Uterus (tissue), 4 donors: Measurements from ENCODE around the gene C16orf95. TPM values are rescaled to one million over a fixed set of nuclear protein-coding genes. Genes with fewer than 3 reads are reported as not detected.

Experiments used
- DNase-seq, 2 donors: peaks; one replicate each; pipeline ENCODE4 v3.0.0-alpha.2; 2019 to 2020
- H3K27ac ChIP-seq, 2 donors: fragments of 200-600 bp; sonication (generic); 1 replicate in 1 of 2; 2 replicates in 1 of 2; pipeline ENCODE4 v1.5.1; 2016 to 2018
- H3K27me3 ChIP-seq, 2 donors: fragments of 200-600 bp; sonication (generic); one replicate each; pipeline ENCODE4 v1.5.1; 2018 to 2019; ENCODE audit warnings: control low read depth in 1 of 2
- H3K36me3 ChIP-seq, 2 donors: fragments of 200-600 bp; sonication (generic); one replicate each; pipeline ENCODE4 v1.5.1; 2019; ENCODE audit warnings: control low read depth in 1 of 2
- H3K4me1 ChIP-seq, 2 donors: fragments of 200-600 bp; sonication (generic); one replicate each; pipeline ENCODE4 v1.5.1; 2018 to 2019; ENCODE audit warnings: control low read depth in 1 of 2
- H3K4me3 ChIP-seq, 2 donors: fragments of 200-600 bp; sonication (generic); 1 replicate in 1 of 2; 2 replicates in 1 of 2; pipeline ENCODE4 v1.5.1; 2018 to 2019; ENCODE audit warnings: mild to moderate bottlenecking in 1 of 2
- H3K9me3 ChIP-seq, 2 donors: fragments of 200-600 bp; sonication (generic); one replicate each; pipeline ENCODE4 v1.5.1; 2019; ENCODE audit warnings: control low read depth in 1 of 2
- CTCF ChIP-seq, 4 experiments: fragments of 200-600 bp in 2 of 4; fragments of 450-650 bp in 2 of 4; sonication (generic) in 2 of 4; IDR thresholded peaks; one replicate each; pipeline ENCODE4 v1.5.1; 2016 to 2019; ENCODE audit warnings: antibody characterized with exemption in 4 of 4, mild to moderate bottlenecking in 2 of 4, moderate library complexity in 1 of 4
- POLR2A ChIP-seq, 2 donors: fragments of 450-650 bp; IDR thresholded peaks; one replicate each; pipeline ENCODE4 v1.6.1; 2016; ENCODE audit warnings: antibody characterized with exemption in 2 of 2, mild to moderate bottlenecking in 1 of 2, moderate library complexity in 1 of 2
- intact Hi-C: fragments of 100-400 bp; cut with DNase I; formaldehyde crosslinking; loops from one replicate; pipeline ENCODE4 v1.15.1; 2023; ENCODE audit warnings: low total_unique reads
- total RNA-seq, 4 donors: library from RNA; depleted of rRNA in 3 of 4; stranded (reverse); fragments of >200 nt in 3 of 4; gene quantifications; one replicate each; pipeline versions ENCODE4 v1.1.0 to v1.2.4, GENCODE V29; 2014 to 2023
- donor health status: DM: yes; HTN: yes; CAD: no.

C16orf95 gene
- total RNA-seq, 4 donors from 2014 or later = 3.2 to 4.2 TPM; not detected in 2

DNA sequence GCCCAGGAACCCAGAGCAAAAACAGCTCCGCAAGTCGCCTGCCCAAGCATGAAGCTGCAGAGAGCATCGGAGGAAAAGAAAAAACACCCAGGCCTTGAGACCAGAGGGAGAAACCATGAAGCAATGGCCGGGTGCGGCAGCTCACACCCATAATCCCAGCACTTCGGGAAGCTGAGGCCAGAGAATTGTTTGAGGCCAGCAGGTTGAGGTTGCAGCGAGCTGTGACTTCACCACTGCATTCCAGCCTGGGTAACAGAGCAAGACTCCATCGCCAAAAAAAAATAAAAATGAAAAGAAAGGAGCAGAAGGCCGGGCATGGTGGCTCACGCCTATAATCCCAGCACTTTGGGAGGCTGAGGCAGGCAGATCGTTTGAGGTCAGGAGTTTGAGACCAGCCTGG lies 40.3 kb downstream of the C16orf95 start:
- intact Hi-C loops = no loop called here
- H3K36me3 ChIP-seq = no peaks in the 10 kb centered on the region
- no peaks in the 10 kb centered on the region for H3K4me1 ChIP-seq
- H3K9me3 ChIP-seq = no peaks in the 10 kb centered on the region
- TF ChIP-seq POLR2A (IDR thresholded peaks at IDR 0.05) = no peak
- TF ChIP-seq CTCF (IDR thresholded peaks at IDR 0.05) = no peak
- no peak overlapping the region for H3K4me3 ChIP-seq
- H3K27me3 ChIP-seq = no peaks in the 10 kb centered on the region
- no peak for DNase-seq
- H3K27ac ChIP-seq = no peak overlapping the region

- H3K27me3 ChIP-seq = no peaks in the 10 kb centered on the region
- DNase-seq = no peak
- H3K4me3 ChIP-seq = no peak overlapping the region
- no peak for TF ChIP-seq POLR2A (IDR thresholded peaks at IDR 0.05)
- no peak for TF ChIP-seq CTCF (IDR thresholded peaks at IDR 0.05)
- H3K27ac ChIP-seq = no peak overlapping the region
- intact Hi-C loops = no loop called here
- H3K9me3 ChIP-seq = no peaks in the 10 kb centered on the region
- H3K4me1 ChIP-seq = no peaks in the 10 kb centered on the region
- no peaks in the 10 kb centered on the region for H3K36me3 ChIP-seq
Observed at GRCh38 chr16:87276091-87276701, 41.0 kb downstream of the C16orf95 start.

GRCh38 chr16:87274794-87275193 lies 42.4 kb downstream of the C16orf95 start:
- no peak overlapping the region for H3K4me3 ChIP-seq
- no peak overlapping the region for H3K27ac ChIP-seq
- TF ChIP-seq CTCF (IDR thresholded peaks at IDR 0.05) (no peak), POLR2A (IDR thresholded peaks at IDR 0.05) (no peak)
- no peaks in the 10 kb centered on the region for H3K36me3 ChIP-seq
- DNase-seq = no peak
- intact Hi-C loops = no loop called here
- no peaks in the 10 kb centered on the region for H3K4me1 ChIP-seq
- H3K27me3 ChIP-seq = no peaks in the 10 kb centered on the region
- H3K9me3 ChIP-seq = no peaks in the 10 kb centered on the region

GRCh38 chr16:87273471-87274030 lies 43.6 kb downstream of the C16orf95 start:
- no peaks in the 10 kb centered on the region for H3K27me3 ChIP-seq
- H3K27ac ChIP-seq = no peak overlapping the region
- intact Hi-C loops = no loop called here
- H3K9me3 ChIP-seq = no peaks in the 10 kb centered on the region
- no peak for TF ChIP-seq POLR2A (IDR thresholded peaks at IDR 0.05)
- TF ChIP-seq CTCF (IDR thresholded peaks at IDR 0.05) = no peak
- no peaks in the 10 kb centered on the region for H3K36me3 ChIP-seq
- H3K4me3 ChIP-seq = no peak overlapping the region
- H3K4me1 ChIP-seq = no peaks in the 10 kb centered on the region
- no peak for DNase-seq

DNA sequence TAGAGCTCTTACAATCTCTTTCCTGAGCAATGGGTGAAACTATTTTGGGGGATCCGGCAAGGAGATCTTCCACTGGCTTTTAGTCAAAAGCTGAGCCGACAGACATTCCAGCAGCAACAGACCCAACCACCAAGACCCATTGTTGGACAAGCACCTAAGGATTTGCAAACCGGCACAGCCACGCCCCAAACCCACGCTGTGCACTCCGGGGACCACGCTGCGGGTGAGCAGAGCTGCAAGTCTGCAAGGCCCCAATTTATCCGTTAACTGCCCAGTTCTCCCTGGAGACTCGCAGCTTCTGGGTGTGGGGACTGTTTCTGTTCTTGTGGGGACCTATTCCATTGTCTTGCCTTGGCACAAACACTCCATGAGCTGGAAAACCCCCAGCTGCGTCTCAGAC lies 45.9 kb downstream of the C16orf95 start:
- intact Hi-C loops = no loop called here

More for the DNA sequence above, 45.9 kb downstream of the C16orf95 start:
- H3K9me3 ChIP-seq = no peaks in the 10 kb centered on the region
- H3K27ac ChIP-seq = no peak overlapping the region
- H3K4me3 ChIP-seq = no peak overlapping the region
- DNase-seq = no peak
- TF ChIP-seq POLR2A (IDR thresholded peaks at IDR 0.05) (no peak), CTCF (IDR thresholded peaks at IDR 0.05) (no peak)
- no peaks in the 10 kb centered on the region for H3K4me1 ChIP-seq
- no peaks in the 10 kb centered on the region for H3K36me3 ChIP-seq
- no peaks in the 10 kb centered on the region for H3K27me3 ChIP-seq
